Measurements from ENCODE around the gene CFL1.
A peak's percentile ranks its signal among the peaks of the same experiment; 100 is the strongest.
"Not testable (repeated sequence)": the region's sequence is repeated elsewhere in the genome, so short reads cannot be mapped to it uniquely, and the experiment has no call there.

Gene CFL1

GRCh38 chr11:65856689-65857499 lies 1.1 kb downstream of the CFL1 start:
- DNase-seq = peak; percentile 53

DNA sequence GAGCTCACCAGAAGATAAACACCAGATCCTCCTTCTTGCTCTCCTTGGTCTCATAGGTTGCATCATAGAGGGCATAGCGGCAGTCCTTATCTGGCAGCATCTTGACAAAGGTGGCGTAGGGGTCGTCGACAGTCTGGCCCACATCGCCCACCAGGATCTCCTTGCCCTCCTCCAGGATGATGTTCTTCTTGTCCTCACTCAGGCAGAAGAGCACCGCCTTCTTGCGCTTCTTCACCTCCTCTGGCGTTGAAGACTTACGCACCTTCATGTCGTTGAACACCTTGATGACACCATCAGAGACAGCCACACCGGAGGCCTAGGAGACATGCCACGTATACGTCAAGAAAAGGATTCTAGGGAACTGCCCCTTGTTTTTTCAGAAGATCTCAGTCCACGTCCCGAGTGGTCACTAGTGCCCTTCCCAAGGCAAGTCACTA lies 2.0 kb downstream of the CFL1 start:
- no peak for DNase-seq

GRCh38 chr11:65854852-65855837 lies 2.8 kb downstream of the CFL1 start:
- DNase-seq = no peak

- DNase-seq = no peak
Measured at GRCh38 chr11:65854161-65854592, 3.8 kb downstream of the CFL1 start.

DNA sequence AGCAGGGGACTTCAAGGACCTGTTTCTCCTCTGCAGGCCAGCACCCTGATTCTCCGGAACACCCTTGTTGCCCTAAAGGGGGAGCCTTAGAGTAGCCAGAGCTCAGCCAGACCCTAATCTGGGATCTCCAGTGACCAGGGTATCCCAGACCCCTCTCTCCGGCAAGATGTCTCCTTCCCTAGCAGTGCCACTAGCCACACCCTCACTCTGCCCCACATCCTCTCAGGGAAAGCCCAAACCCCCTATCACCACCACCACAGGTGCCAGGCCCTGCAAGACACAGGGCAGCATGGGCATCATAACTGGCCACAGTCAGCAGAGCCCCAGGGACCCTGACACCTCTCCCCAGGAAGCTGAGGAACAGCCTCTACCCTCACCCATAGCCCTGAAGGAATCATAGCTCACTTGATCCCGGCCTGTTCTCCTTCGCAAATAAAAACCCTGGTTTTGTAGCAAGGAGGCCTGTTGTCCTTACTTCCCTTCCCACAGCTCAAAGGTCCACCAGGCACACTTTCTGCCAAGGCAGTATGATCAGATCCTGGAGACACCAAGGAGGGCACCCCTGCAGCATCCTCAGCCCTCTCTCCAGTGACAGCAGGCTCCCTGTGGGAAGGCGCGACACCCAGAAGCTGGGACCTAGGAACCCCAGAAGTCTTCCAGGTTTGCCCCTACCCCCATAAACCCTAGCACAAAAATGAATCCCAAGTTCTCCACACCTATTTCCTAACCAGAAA lies 4.6 kb downstream of the CFL1 start:
- no peak for DNase-seq

DNA sequence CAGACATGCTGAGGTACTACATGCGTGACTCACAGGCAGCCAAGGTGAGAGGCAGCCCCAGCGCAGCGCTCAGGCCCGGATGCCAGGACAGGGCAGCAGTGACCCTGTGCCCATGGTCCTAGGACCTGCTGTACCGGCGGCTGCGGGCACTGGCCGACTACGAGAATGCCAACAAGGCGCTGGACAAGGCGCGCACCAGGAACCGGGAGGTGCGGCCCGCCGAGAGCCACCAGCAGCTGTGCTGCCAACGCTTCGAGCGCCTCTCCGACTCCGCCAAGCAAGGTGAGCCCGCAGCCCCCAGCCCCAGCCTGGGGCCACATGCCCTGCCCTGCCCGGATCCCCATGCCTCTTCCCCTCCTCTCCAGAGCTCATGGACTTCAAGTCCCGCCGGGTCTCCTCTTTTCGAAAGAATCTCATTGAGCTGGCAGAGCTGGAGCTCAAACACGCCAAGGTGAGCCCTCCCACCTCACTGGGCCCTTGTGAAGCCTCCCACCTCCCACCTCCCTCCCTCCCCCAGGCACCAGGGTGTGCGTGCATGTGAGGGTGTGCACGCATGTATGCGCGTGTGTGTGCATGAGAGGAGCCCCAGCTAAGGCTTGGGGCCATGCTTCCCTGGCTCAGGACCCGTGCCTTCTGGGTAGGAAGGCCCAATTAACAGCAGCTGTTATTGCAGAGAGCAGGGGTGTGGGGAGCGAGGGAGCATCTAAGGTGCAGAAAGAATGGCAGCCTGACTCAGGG lies 5.3 kb downstream of the CFL1 start:
- DNase-seq = no peak

GRCh38 chr11:65851811-65852507 lies 6.0 kb downstream of the CFL1 start:
- no peak for DNase-seq

DNA sequence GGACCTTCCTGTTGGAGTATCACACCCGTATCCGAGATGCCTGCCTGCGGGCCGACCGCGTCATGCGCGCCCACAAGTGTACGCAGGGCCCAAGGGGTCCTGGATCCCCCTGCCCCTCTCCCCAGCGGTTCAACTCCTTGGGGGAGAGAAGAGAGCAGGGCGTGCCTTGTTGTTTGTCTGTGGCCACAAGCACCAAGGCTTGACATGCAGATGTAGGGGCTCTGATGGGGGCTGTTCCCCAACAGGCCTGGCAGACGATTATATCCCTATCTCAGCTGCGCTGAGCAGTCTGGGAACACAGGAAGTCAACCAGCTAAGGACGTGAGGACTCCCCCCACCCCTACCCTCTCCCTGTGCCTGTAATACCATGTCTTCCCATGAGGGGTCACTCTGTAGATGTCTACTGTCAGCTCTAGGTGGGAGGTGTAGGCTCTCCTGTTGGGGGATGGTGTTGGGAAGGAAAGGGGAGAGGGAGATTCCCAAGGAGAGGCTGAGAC lies 6.8 kb downstream of the CFL1 start:
- no peak for DNase-seq

GRCh38 chr11:65850217-65851082 lies 7.5 kb downstream of the CFL1 start:
- DNase-seq = no peak

DNA sequence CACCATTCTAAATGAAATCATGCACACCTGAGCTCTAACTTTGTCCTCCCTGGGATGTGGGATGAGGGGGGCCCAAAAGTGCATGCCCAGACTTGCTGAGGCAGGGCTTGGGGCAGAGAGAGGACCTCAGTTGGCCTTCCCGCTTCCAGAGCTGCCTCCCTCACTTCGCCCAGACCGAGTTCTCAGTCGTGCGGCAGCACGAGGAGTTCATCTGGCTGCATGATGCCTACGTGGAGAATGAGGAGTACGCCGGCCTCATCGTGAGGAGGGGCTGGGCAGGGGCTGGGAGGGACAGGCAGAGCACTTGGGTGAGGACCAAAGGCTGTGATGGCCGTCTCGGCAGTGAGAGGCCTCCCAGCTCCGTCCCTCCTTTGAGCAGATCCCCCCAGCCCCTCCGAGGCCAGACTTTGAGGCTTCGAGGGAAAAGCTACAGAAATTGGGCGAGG lies 8.2 kb downstream of the CFL1 start:
- no peak for DNase-seq

DNA sequence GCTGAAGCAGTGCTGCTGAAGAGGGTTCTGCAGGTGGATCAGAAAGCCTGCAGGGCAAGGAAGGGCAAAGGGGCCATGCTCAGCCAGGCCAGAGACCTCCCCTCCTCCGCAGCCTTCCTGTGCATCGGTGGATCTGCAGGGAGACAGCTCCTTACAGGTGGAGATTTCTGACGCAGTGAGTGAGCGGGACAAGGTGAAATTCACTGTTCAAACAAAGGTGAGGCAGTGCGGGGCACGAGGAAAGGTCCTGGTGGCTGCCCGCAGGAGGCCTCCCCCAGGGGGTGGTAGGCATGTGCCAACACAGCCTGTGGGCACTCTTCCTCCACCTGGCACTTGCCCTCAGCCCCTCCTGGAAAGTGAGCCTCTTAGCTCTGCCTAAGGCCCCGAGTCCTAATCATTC lies 8.6 kb downstream of the CFL1 start:
- no peak for DNase-seq

- not testable (repeated sequence) for DNase-seq
Measured at GRCh38 chr11:65848693-65849092, 9.3 kb downstream of the CFL1 start.

- no peak for DNase-seq
Measured at GRCh38 chr11:65847746-65848145, 10.2 kb downstream of the CFL1 start.

DNA sequence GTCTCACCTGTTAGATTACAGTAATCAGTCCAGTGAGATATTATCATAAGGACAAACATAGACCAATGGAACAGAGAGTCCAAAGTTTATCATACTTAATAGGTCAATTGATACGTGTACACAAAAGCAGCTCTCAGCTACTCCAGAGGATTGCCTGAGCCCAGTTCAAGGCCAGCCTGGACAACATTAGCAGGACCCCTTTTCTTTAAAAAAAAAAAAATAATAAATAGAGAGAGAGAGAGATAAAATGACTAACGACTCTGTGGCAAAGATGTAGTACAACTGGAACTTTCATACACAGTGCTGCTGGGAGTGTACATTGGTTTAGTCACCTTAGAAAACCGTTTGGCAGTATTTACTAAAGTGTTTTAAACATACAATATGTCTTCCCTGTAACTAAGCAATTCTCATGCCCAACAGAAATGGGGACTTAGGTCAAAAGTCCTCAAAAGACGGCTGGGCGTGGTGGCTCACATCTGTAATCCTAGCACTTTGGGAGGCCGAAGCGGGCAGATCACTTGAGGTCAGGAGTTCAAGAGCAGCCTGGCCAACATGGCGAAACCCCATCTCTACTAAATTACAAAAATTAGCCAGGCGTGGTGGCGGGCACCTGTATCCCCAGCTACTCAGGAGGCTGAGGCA lies 13.6 kb downstream of the CFL1 start:
- no peak for DNase-seq

DNA sequence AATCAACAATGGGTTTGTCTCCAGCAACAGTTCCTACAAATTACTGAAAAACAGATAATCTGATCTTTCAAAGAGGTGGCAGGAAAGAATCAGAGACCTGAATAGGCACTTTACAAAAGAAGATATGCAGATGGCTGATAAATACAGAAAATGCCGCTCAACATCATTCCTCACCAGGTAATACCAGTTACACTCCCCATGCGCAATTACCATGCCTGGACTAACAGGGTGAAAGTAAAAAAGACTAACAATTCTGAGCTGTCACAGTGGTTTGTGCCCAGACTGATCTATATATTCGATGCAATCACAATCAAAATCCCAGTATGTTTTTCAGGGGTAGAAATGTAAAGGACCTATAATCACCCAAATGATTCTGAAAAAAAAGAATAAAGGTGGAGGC lies 14.2 kb downstream of the CFL1 start:
- no peak for DNase-seq

DNA sequence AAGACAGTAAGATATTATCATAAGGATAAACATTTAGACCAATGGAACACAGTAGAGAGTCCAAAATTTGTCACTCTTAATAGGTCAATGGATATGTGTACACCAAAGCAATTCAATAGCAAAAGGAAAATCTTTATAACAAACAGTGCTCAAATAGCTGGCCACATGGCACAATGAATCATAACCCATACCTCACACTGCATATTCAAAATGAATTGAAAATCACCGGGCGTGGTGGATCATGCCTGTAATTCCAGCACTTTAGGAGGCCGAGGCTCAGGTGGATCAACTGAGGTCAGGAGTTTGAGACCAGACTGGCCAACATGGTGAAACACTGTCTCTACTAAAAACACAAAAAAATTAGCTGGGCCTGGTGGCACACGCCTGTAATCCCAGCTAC lies 15.8 kb downstream of the CFL1 start:
- no peak for DNase-seq

DNA sequence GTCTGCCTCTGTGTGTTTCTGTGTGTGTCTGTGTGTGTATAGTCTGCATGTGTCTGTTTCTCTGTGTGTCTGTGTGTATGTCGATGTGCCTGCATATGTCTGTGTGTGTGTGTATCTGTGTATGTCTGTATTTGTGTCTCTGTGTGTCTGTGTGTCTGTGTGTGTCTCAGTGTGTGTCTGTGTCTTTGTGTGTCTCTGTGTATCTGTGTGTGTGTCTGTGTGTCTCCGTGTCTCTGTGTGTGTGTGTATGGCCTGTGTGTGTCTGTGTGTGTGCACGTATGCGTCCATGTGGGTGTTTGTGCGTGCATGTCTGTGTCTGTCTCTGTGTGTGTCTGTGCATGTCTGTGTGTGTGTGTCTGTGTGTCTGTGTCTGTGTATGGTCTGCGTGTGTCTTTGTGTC lies 23.8 kb downstream of the CFL1 start:
- no peak for DNase-seq

- DNase-seq = peak; percentile 97
Measured at GRCh38 chr11:65833297-65834030, 24.5 kb downstream of the CFL1 start, which contains the start of gene SNX32. SNX32 (plus strand) TSS chr11:65833963; CDS start chr11:65834066, 103 bp downstream.

DNA sequence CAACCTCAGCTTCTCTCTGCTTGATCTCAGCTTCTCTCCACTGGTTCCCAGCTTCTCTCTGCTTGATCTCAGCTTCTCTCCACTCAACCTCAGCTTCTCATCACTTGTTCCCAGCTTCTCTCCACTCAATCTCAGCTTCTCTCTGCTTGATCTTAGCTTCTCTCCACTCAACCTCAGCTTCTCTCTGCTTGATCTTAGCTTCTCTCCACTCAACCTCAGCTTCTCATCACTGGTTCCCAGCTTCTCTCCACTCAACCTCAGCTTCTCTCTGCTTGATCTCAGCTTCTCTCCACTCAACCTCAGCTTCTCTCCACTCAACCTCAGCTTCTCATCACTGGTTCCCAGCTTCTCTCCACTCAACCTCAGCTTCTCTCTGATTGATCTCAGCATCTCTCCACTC lies 25.7 kb downstream of the CFL1 start:
- not testable (repeated sequence) for DNase-seq
